K562 (cell line): ENCODE data around the gene MMP24OS. TPM values are rescaled to one million over a fixed set of nuclear protein-coding genes. Genes with fewer than 3 reads are reported as not detected.

Source experiments
- ATAC-seq: fragments of 200-7000 bp; cut with Tn5 transposase; 3 replicates; pipeline ENCODE4 v1.9.1; 2020; ENCODE audit warnings: moderate library complexity
- BruUV-seq: library from RNA; stranded (reverse); fragments of 400-500 nt; replicated peaks from 2 replicates; lab custom pipeline; 2021; lab: Mats Ljungman, UMichigan
- CTCF ChIA-PET: fragments of 300-600 bp; formaldehyde crosslinking; extraction: SDS; loops from one replicate; lab custom pipeline; 2021; ENCODE audit warnings: low intra/inter-chr PET ratio; lab: Yijun Ruan, JAX
- POLR2A ChIA-PET: fragments of 300-600, 350-650 bp; sonication (Branson Sonifier 250); formaldehyde crosslinking; extraction: SDS; loops from one replicate; lab custom pipeline; 2021; ENCODE audit warnings: antibody characterized with exemption, inconsistent platforms; lab: Yijun Ruan, JAX
- DNase-seq, 4 experiments: peaks; one replicate each; pipeline versions ENCODE4 v3.0.0 to v3.0.0-alpha.2; 2011 to 2018; ENCODE audit warnings: low spot score in 3 of 4, mixed read lengths in 3 of 4; ENCODE audit errors: extremely low read depth in 1 of 4
- FAIRE-seq: peaks from 2 replicates; lab custom pipeline; 2011; peaks lifted over from hg19 to GRCh38; lab: Jason Lieb, UNC
- H2AFZ ChIP-seq: 2 replicates; pipeline ENCODE4 v1.6.0; 2011; ENCODE audit warnings: low read depth, low read length, control low read depth, inconsistent platforms
- H3K27ac ChIP-seq: fragments of 200-600 bp; 3 replicates; pipeline ENCODE4 v1.8.0; 2011; ENCODE audit warnings: low read depth, mild to moderate bottlenecking, control low read depth, inconsistent platforms, low read length, moderate library complexity, mixed read lengths; ENCODE audit errors: extremely low read depth
- H3K27me3 ChIP-seq, 2 experiments: fragments of 300-600 bp in 1 of 2; 2 replicates in 1 of 2; 3 replicates in 1 of 2; pipeline versions ENCODE4 v1.6.0 to v1.8.0; 2011; ENCODE audit warnings: inconsistent platforms in 2 of 2, low read length in 2 of 2, mild to moderate bottlenecking in 1 of 2, mixed read lengths in 1 of 2, moderate library complexity in 1 of 2; ENCODE audit not compliant: control insufficient read depth in 2 of 2, insufficient read depth in 2 of 2
- H3K36me3 ChIP-seq: fragments of 300-600 bp; 3 replicates; pipeline ENCODE4 v1.8.0; 2011; ENCODE audit warnings: mild to moderate bottlenecking, low read length, inconsistent platforms; ENCODE audit not compliant: control insufficient read depth, insufficient read depth
- H3K4me1 ChIP-seq, 2 experiments: fragments of 200-600 bp in 1 of 2; replicated peaks in 1 of 2; 2 replicates in 1 of 2; 3 replicates in 1 of 2; pipeline versions ENCODE4 v1.5.1 to v1.8.0; 2011; ENCODE audit warnings: inconsistent platforms in 2 of 2, low read length in 2 of 2, mild to moderate bottlenecking in 1 of 2, mixed read lengths in 1 of 2, moderate library complexity in 1 of 2; ENCODE audit not compliant: control insufficient read depth in 2 of 2, insufficient read depth in 2 of 2
- H3K4me2 ChIP-seq: 2 replicates; pipeline ENCODE4 v1.6.1; 2011; ENCODE audit warnings: low read length, control low read depth, inconsistent platforms, mixed read lengths; ENCODE audit not compliant: insufficient read depth
- H3K4me3 ChIP-seq: fragments of 200-600 bp; sonication (generic), shearing (Covaris generic); 2 replicates; pipeline ENCODE4 v1.5.1; 2016; ENCODE audit warnings: control low read depth, inconsistent platforms
- H3K79me2 ChIP-seq: fragments of 200-600 bp; 3 replicates; pipeline ENCODE4 v1.8.0; 2011; ENCODE audit warnings: low read length, inconsistent platforms; ENCODE audit not compliant: control insufficient read depth, insufficient read depth
- H3K9ac ChIP-seq, 2 experiments: 2 replicates each; pipeline versions ENCODE4 v1.6.0 to v1.6.1; 2011; ENCODE audit warnings: low read depth in 2 of 2, low read length in 2 of 2, control low read depth in 1 of 2, inconsistent platforms in 1 of 2, mild to moderate bottlenecking in 1 of 2, mixed read lengths in 1 of 2; ENCODE audit not compliant: insufficient read depth in 1 of 2
- H3K9me1 ChIP-seq: one replicate; pipeline ENCODE4 v1.6.0; 2011; ENCODE audit warnings: inconsistent platforms, mild to moderate bottlenecking, low read length, moderate library complexity; ENCODE audit not compliant: control insufficient read depth, insufficient read depth
- H3K9me3 ChIP-seq: replicated peaks from 2 replicates; pipeline ENCODE4 v1.5.1; 2011; ENCODE audit warnings: low read depth, low read length, inconsistent platforms; ENCODE audit not compliant: control insufficient read depth, insufficient read depth
- H4K20me1 ChIP-seq: replicated peaks from 2 replicates; pipeline ENCODE4 v1.6.1; 2011; ENCODE audit warnings: low read length, inconsistent platforms, mixed read lengths; ENCODE audit not compliant: control insufficient read depth, insufficient read depth
- C11orf30 ChIP-seq: fragments of 450-650 bp; IDR thresholded peaks from 2 replicates; pipeline ENCODE4 v1.6.1; 2016; ENCODE audit warnings: low read depth, mild to moderate bottlenecking
- CREM ChIP-seq: IDR thresholded peaks from 2 replicates; pipeline ENCODE4 v1.6.1; 2014; ENCODE audit warnings: antibody characterized with exemption, low read depth
- ETV1 ChIP-seq: fragments of 450-650 bp; conservative IDR thresholded peaks from 2 replicates; pipeline ENCODE4 v1.6.1; 2016; ENCODE audit warnings: missing genetic modification characterization, control low read depth, low read depth, missing compliant biosample characterization
- ETV5 ChIP-seq: sonication (generic); formaldehyde crosslinking; IDR thresholded peaks from 2 replicates; pipeline ENCODE4 v1.4.0; 2020; ENCODE audit warnings: low read depth, mild to moderate bottlenecking, missing genetic modification reagents
- HDAC2 ChIP-seq: fragments of 450-650 bp; IDR thresholded peaks from 2 replicates; pipeline ENCODE4 v1.6.1; 2016; ENCODE audit warnings: mild to moderate bottlenecking
- JUND ChIP-seq, 2 experiments: IDR thresholded peaks; 2 replicates in 1 of 2; 3 replicates in 1 of 2; pipeline ENCODE4 v1.6.1; 2011; ENCODE audit warnings: borderline replicate concordance in 2 of 2, low read depth in 2 of 2, low read length in 2 of 2, improper control_type of control experiment in 1 of 2, missing biosample characterization in 1 of 2, missing genetic modification characterization in 1 of 2, missing genetic modification reagents in 1 of 2
- L3MBTL2 ChIP-seq: fragments of 450-650 bp; IDR thresholded peaks from 2 replicates; pipeline ENCODE4 v1.6.1; 2016; ENCODE audit warnings: mild to moderate bottlenecking, moderate library complexity
- SP1 ChIP-seq: sonication (generic); formaldehyde crosslinking; IDR thresholded peaks from 2 replicates; pipeline ENCODE4 v1.8.1; 2022; ENCODE audit warnings: mild to moderate bottlenecking, missing genetic modification reagents
- SPI1 ChIP-seq: IDR thresholded peaks from 2 replicates; pipeline ENCODE4 v1.6.1; 2011; ENCODE audit warnings: low read depth, low read length, control low read depth, borderline replicate concordance
- TCF7 ChIP-seq: sonication (generic); IDR thresholded peaks from 2 replicates; pipeline ENCODE4 v1.6.1; 2016; ENCODE audit warnings: antibody characterized with exemption, borderline replicate concordance
- YY1 ChIP-seq, 3 experiments: IDR thresholded peaks; 2 replicates each; pipeline ENCODE4 v1.6.1; 2011; ENCODE audit warnings: low read length in 2 of 3, mild to moderate bottlenecking in 2 of 3, moderate library complexity in 2 of 3, borderline replicate concordance in 1 of 3, control low read depth in 1 of 3, low read depth in 1 of 3; ENCODE audit not compliant: insufficient read depth in 3 of 3, insufficient replicate concordance in 2 of 3, control insufficient read depth in 1 of 3, insufficient read length in 1 of 3; ENCODE audit errors: extremely low read depth in 1 of 3
- ZNF165 ChIP-seq: fragments of 250-450 bp; sonication (Bioruptor Pico); IDR thresholded peaks from 2 replicates; pipeline ENCODE4 v1.4.0; 2020; ENCODE audit warnings: borderline replicate concordance
- ZNF23 ChIP-seq: fragments of 250-450 bp; sonication (Bioruptor Pico); IDR thresholded peaks from 2 replicates; pipeline ENCODE4 v1.4.0; 2020; ENCODE audit warnings: mild to moderate bottlenecking
- WGBS: fragments of 100-300 bp; shearing (Covaris generic); methylation state at CpG from one replicate; pipeline ENCODE4 v1.1.6; 2016; ENCODE audit warnings: low coverage, mixed read lengths; ENCODE audit not compliant: insufficient coverage; ENCODE audit errors: missing lambda C conversion rate; 5-methylcytosine and 5-hydroxymethylcytosine counted together
- in situ Hi-C: fragments of 300-500 bp; cut with MboI; formaldehyde crosslinking; loops from 4 replicates; pipeline ENCODE4 v1.15.0; 2018; ENCODE audit warnings: inconsistent platforms, mixed read lengths
- intact Hi-C: fragments of 100-400 bp; cut with micrococcal nuclease; formaldehyde crosslinking; loops from 2 replicates; pipeline ENCODE4 v1.14.2; 2022
- polyA plus RNA-seq, 8 experiments: library from polyadenylated mRNA; depleted of rRNA in 4 of 8; stranded (reverse) in 5 of 8; unstranded in 3 of 8; fragments of >200 nt; fragmentation: Nextera tagmentation in 2 of 8; fragmentation: Illumina TruSeq in 1 of 8; extraction: Ambion mirVana in 2 of 8; extraction: Trizol in 1 of 8; gene quantifications; 2 replicates each; pipeline versions ENCODE4 v1.2.1 to v1.2.3, GENCODE V29; 2011 to 2014; ENCODE audit warnings: inconsistent platforms in 1 of 8, missing spikeins in 1 of 8
- total RNA-seq, 7 experiments: library from RNA; depleted of rRNA in 6 of 7; stranded (reverse); fragments of >200 nt in 6 of 7; fragmentation: Illumina TruSeq in 2 of 7; extraction: Trizol in 2 of 7; gene quantifications; 2 replicates each; pipeline versions ENCODE4 v1.2.1 to v1.2.3, GENCODE V29; 2011 to 2021; ENCODE audit warnings: low replicate concordance in 1 of 7
- TF ChIP-seq, protein P1 (sequence below): fragments of 450-650 bp; formaldehyde crosslinking; IDR thresholded peaks from 2 replicates; pipeline ENCODE4 v1.4.0; 2020; ENCODE audit warnings: mild to moderate bottlenecking, moderate library complexity
- TF ChIP-seq, protein P2 (sequence below), 2 experiments: IDR thresholded peaks; 2 replicates each; pipeline ENCODE4 v1.6.1; 2012; ENCODE audit warnings: improper control_type of control experiment in 2 of 2, low read depth in 2 of 2, low read length in 2 of 2, borderline replicate concordance in 1 of 2

Gene MMP24OS
- total and polyA plus RNA-seq, 9 of the 15 experiments (the other 6 are each of a cell fraction or from before 2014, with no cell fraction given), result 0.92 to 41.5 (median 11.4) TPM

DNA sequence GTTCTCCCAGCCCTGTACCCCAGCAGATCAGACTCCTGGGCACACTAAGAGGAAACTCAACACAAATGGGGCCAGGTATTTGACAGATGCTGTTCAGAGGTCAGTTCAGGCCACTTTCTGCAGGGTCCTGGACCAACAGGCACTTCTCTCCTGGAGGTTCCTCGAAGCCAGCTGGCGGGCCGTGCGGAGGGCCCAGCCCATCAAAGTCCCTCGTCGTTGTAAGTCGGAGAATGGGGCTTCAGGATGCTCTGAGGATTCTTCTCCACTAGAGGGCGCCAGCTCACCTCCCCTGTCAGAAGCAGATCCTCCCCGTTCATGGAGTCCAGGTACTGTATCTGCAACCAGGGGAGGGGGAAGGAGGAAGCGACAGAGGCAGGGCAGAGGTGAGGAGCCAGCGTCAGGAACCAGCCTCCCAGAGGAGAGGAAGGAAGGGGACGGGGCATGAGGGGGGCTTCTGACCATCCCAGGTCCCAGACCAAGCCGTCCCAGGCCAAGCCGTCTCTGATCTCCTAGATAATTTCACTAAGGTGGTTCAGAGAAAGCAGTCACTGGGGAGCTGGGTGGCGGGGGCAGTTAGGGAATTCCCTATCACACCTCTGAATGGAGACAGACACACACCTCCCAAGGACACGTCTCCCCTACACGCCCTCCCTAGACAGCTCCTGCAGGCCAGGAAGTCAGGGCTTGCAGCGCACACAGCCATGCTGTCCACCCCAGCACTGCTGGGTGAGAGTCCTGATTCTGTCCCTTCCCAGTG, 26.0 kb upstream of the MMP24OS start:
- Histone ChIP-seq H3K79me2 (no peaks in the 10 kb centered on the region), H3K4me2 (no peak overlapping the region; the same call in 1 of the 2 replicates), H3K9ac (peak overlapping the region in 1 of 2 experiments; percentile 38; a peak in 1 of 4 replicates), H3K27me3 (no peaks in the 10 kb centered on the region), H3K4me3 (no peak overlapping the region), H4K20me1 (no peaks in the 10 kb centered on the region), H3K27ac (no peak overlapping the region), H2AFZ (peak overlapping the region; percentile 71), H3K4me1 (peaks cover 17 to 18% of the 10 kb centered on the region in 2 experiments; a peak in 4 of 5 replicates), H3K36me3 (peaks cover 21% of the 10 kb centered on the region; the same call in 1 of the 3 replicates), H3K9me3 (no peaks in the 10 kb centered on the region), H3K9me1 (peaks cover 3% of the 10 kb centered on the region)
- peak; percentile 88 for FAIRE-seq
- POLR2A ChIA-PET, result interaction anchor here (0.6 to 1.8 kb wide), 7 partner anchors 11 to 534 kb away, joined by 3 to 6 read pairs (median 4); no protein-coding TSS in a partner anchor
- intact Hi-C loops, result loop anchor here (1.0 kb wide), 1 partner anchor 25 kb away; no protein-coding TSS in a partner anchor
- no TSS peak for BruUV-seq
- WGBS, result 25% methylated on average over 18 of the region's 18 CpGs
- peak; percentile 95 for ATAC-seq
- peak; percentile 87 to 91 (median 90) for DNase-seq
- in situ Hi-C loops, result loop anchor here (25.0 kb wide), 1 partner anchor 133 kb away; the partner anchor contains the start of gene GDF5
- CTCF ChIA-PET, result interaction anchor here (0.6 to 2.2 kb wide), 8 partner anchors 25 to 469 kb away, joined by 3 to 12 read pairs (median 3); no protein-coding TSS in a partner anchor
- TF ChIP-seq CREM, result peak; percentile 38; the same call in 1 of the 2 replicates
- TF ChIP-seq ETV5, result 0 out of 2 replicates have a peak, but pooled peaks have one; percentile 41
- TF ChIP-seq L3MBTL2, result 0 out of 2 replicates have a peak, but pooled peaks have one; percentile 16
- TF ChIP-seq SPI1, result peak; percentile 25; the same call in 1 of the 2 replicates
- no peak for TF ChIP-seq ZNF165
- TF ChIP-seq, protein P1, sequence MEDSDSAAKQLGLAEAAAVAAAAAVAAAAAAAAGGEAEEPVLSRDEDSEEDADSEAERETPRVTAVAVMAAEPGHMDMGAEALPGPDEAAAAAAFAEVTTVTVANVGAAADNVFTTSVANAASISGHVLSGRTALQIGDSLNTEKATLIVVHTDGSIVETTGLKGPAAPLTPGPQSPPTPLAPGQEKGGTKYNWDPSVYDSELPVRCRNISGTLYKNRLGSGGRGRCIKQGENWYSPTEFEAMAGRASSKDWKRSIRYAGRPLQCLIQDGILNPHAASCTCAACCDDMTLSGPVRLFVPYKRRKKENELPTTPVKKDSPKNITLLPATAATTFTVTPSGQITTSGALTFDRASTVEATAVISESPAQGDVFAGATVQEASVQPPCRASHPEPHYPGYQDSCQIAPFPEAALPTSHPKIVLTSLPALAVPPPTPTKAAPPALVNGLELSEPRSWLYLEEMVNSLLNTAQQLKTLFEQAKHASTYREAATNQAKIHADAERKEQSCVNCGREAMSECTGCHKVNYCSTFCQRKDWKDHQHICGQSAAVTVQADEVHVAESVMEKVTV, result peak; percentile 71
- no peak for TF ChIP-seq ZNF23 (CRISPR knock-in tag)
- no peak for TF ChIP-seq C11orf30
- TF ChIP-seq, protein P2, sequence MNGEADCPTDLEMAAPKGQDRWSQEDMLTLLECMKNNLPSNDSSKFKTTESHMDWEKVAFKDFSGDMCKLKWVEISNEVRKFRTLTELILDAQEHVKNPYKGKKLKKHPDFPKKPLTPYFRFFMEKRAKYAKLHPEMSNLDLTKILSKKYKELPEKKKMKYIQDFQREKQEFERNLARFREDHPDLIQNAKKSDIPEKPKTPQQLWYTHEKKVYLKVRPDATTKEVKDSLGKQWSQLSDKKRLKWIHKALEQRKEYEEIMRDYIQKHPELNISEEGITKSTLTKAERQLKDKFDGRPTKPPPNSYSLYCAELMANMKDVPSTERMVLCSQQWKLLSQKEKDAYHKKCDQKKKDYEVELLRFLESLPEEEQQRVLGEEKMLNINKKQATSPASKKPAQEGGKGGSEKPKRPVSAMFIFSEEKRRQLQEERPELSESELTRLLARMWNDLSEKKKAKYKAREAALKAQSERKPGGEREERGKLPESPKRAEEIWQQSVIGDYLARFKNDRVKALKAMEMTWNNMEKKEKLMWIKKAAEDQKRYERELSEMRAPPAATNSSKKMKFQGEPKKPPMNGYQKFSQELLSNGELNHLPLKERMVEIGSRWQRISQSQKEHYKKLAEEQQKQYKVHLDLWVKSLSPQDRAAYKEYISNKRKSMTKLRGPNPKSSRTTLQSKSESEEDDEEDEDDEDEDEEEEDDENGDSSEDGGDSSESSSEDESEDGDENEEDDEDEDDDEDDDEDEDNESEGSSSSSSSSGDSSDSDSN (IDR thresholded peaks at IDR 0.05; ENCODE audit: borderline replicate concordance in 1 of 2, low read depth in 2 of 2, low read length in 2 of 2), result 0 out of 4 replicates have a peak, but pooled peaks of 1 of the 2 experiments have one; percentile 28
- peak; percentile 35; the same call in 1 of the 2 replicates for TF ChIP-seq HDAC2
- TF ChIP-seq JUND (IDR thresholded peaks at IDR 0.05; ENCODE audit: borderline replicate concordance, low read depth, low read length), result peak; percentile 63; the same call in 1 of the 2 replicates
- TF ChIP-seq JUND (tag; IDR thresholded peaks at IDR 0.05; ENCODE audit: borderline replicate concordance, low read depth, low read length), result no peak; the same call in 2 of the 3 replicates
- no peak for TF ChIP-seq ETV1 (tag)
- TF ChIP-seq SP1 (CRISPR knock-in tag), result 0 out of 2 replicates have a peak, but pooled peaks have one; percentile 15
- TF ChIP-seq YY1 (IDR thresholded peaks at IDR 0.05; ENCODE audit: borderline replicate concordance in 1 of 3, control insufficient read depth in 1 of 3, extremely low read depth in 1 of 3, insufficient read depth in 3 of 3, insufficient read length in 1 of 3, insufficient replicate concordance in 2 of 3, low read depth in 1 of 3, low read length in 2 of 3), result peak in 2 of 3 experiments; percentile 58 to 79
- TF ChIP-seq TCF7, result no peak
